HepG2 (cell line): ENCODE measurements around the gene PMPCB. TPM values are rescaled to one million over a fixed set of nuclear protein-coding genes. Genes with fewer than 3 reads are reported as not detected.

Source experiments
- ATAC-seq: fragments of 200-7000 bp; cut with Tn5 transposase; 3 replicates; pipeline ENCODE4 v1.9.1; 2020; ENCODE audit warnings: mild to moderate bottlenecking, moderate library complexity
- BruUV-seq: library from RNA; stranded (reverse); fragments of 400-500 nt; replicated peaks from 2 replicates; lab custom pipeline; 2021; lab: Mats Ljungman, UMichigan
- CTCF ChIA-PET: fragments of 300-600 bp; formaldehyde crosslinking; extraction: SDS; loops from one replicate; lab custom pipeline; 2021; ENCODE audit warnings: low total read pairs, inconsistent platforms, low intra/inter-chr PET ratio; lab: Yijun Ruan, JAX
- POLR2A ChIA-PET: fragments of 350-600 bp; sonication (Branson Sonifier 250); formaldehyde crosslinking; loops from one replicate; lab custom pipeline; 2020; ENCODE audit warnings: antibody characterized with exemption, inconsistent platforms; lab: Yijun Ruan, JAX
- DNase-seq: peaks from one replicate; pipeline ENCODE4 v3.0.0-alpha.2; 2015; ENCODE audit warnings: low spot score
- FAIRE-seq: peaks from 3 replicates; lab custom pipeline; 2011; peaks lifted over from hg19 to GRCh38; lab: Jason Lieb, UNC
- H2AFZ ChIP-seq: one replicate; pipeline ENCODE4 v1.6.1; 2011; ENCODE audit warnings: low read length, inconsistent platforms
- H3K27ac ChIP-seq: fragments of 300-600 bp; 3 replicates; pipeline ENCODE4 v1.8.0; 2011; ENCODE audit warnings: mixed run types, mild to moderate bottlenecking, mixed read lengths, low read length, inconsistent platforms; ENCODE audit not compliant: insufficient read depth; ENCODE audit errors: extremely low read length
- H3K27me3 ChIP-seq, 2 experiments: fragments of 200-600 bp in 1 of 2; 2 replicates in 1 of 2; 3 replicates in 1 of 2; pipeline versions ENCODE4 v1.6.0 to v1.8.0; 2011; ENCODE audit warnings: low read length in 2 of 2, mild to moderate bottlenecking in 2 of 2, moderate library complexity in 2 of 2, inconsistent platforms in 1 of 2; ENCODE audit not compliant: insufficient read depth in 2 of 2, control insufficient read depth in 1 of 2
- H3K36me3 ChIP-seq, 2 experiments: fragments of 200-600 bp in 1 of 2; replicated peaks in 1 of 2; 2 replicates in 1 of 2; 3 replicates in 1 of 2; pipeline versions ENCODE4 v1.5.1 to v1.8.0; 2011; ENCODE audit warnings: low read length in 2 of 2, inconsistent platforms in 1 of 2; ENCODE audit not compliant: insufficient read depth in 2 of 2, control insufficient read depth in 1 of 2
- H3K4me1 ChIP-seq: 2 replicates; pipeline ENCODE4 v1.5.1; 2012; ENCODE audit warnings: low read length, inconsistent platforms; ENCODE audit not compliant: insufficient read depth
- H3K4me2 ChIP-seq: 2 replicates; pipeline ENCODE4 v1.6.0; 2011; ENCODE audit warnings: low read depth, low read length, inconsistent platforms
- H3K4me3 ChIP-seq, 3 experiments: fragments of 200-600 bp in 1 of 3; sonication (generic), shearing (Covaris generic) in 1 of 3; replicated peaks in 1 of 3; 2 replicates each; pipeline ENCODE4 v1.5.1; 2011 to 2016; ENCODE audit warnings: low read length in 3 of 3, inconsistent platforms in 2 of 3, low read depth in 2 of 3, mild to moderate bottlenecking in 2 of 3, control low read depth in 1 of 3, mixed read lengths in 1 of 3; ENCODE audit not compliant: insufficient read depth in 1 of 3
- H3K79me2 ChIP-seq: one replicate; pipeline ENCODE4 v1.6.1; 2011; ENCODE audit warnings: low read length, inconsistent platforms; ENCODE audit not compliant: insufficient read depth
- H3K9ac ChIP-seq: 2 replicates; pipeline ENCODE4 v1.6.0; 2011; ENCODE audit warnings: mild to moderate bottlenecking, low read depth, low read length, inconsistent platforms; ENCODE audit not compliant: insufficient read depth
- H3K9me3 ChIP-seq: 2 replicates; pipeline ENCODE4 v1.5.1; 2012; ENCODE audit warnings: mild to moderate bottlenecking, low read length
- H4K20me1 ChIP-seq: 2 replicates; pipeline ENCODE4 v1.6.0; 2011; ENCODE audit warnings: inconsistent platforms, mild to moderate bottlenecking, low read length, moderate library complexity; ENCODE audit not compliant: insufficient read depth
- ARID2 ChIP-seq: sonication (generic); formaldehyde crosslinking; IDR thresholded peaks from 2 replicates; pipeline ENCODE4 v1.8.1; 2022; ENCODE audit warnings: mild to moderate bottlenecking, missing genetic modification reagents, borderline replicate concordance
- MAFK ChIP-seq, 2 experiments: IDR thresholded peaks in 1 of 2; conservative IDR thresholded peaks in 1 of 2; 2 replicates each; pipeline ENCODE4 v1.6.1; 2011; ENCODE audit warnings: improper control_type of control experiment in 2 of 2, low read length in 2 of 2
- ZNF367 ChIP-seq: sonication (generic); formaldehyde crosslinking; IDR thresholded peaks from 2 replicates; pipeline ENCODE4 v1.4.0; 2020; ENCODE audit warnings: missing genetic modification reagents, borderline replicate concordance
- ZNF557 ChIP-seq: sonication (generic); formaldehyde crosslinking; IDR thresholded peaks from 2 replicates; pipeline ENCODE4 v1.4.0; 2020; ENCODE audit warnings: missing genetic modification reagents
- WGBS: methylation state at CpG from one replicate; pipeline ENCODE4 v1.1.6; 2017; ENCODE audit warnings: low lambda C conversion rate; 5-methylcytosine and 5-hydroxymethylcytosine counted together
- in situ Hi-C: cut with HindIII; loops from 2 replicates; pipeline ENCODE4 v1.10.0; 2017; ENCODE audit warnings: low pct_unique_long_range_greater_than_20kb; ENCODE audit not compliant: extremely low pct_ligation_motif_present
- intact Hi-C: fragments of 100-400 bp; cut with micrococcal nuclease; formaldehyde crosslinking; loops from one replicate; pipeline ENCODE4 v1.10.0; 2022; ENCODE audit not compliant: unreplicated experiment
- polyA plus RNA-seq, 8 experiments: library from polyadenylated mRNA; depleted of rRNA in 3 of 8; stranded (reverse) in 7 of 8; unstranded in 1 of 8; fragments of >200 nt; fragmentation: Illumina TruSeq in 4 of 8; extraction: Trizol in 4 of 8; gene quantifications; 2 replicates each; pipeline versions ENCODE4 v1.2.1 to v1.2.3, GENCODE V29; 2011 to 2016; ENCODE audit warnings: low read depth in 4 of 8, missing spikeins in 1 of 8, mixed read lengths in 1 of 8; ENCODE audit not compliant: insufficient read depth in 1 of 8
- total RNA-seq, 5 experiments: library from RNA; depleted of rRNA; stranded (reverse); fragments of >200 nt; fragmentation: Illumina TruSeq; extraction: Trizol; gene quantifications; 2 replicates each; pipeline ENCODE4 v1.2.3, GENCODE V29; 2016; ENCODE audit warnings: low read depth in 1 of 5

Gene PMPCB
- total and polyA plus RNA-seq, 2 of the 13 experiments (the other 11 are each of a cell fraction or from before 2014, with no cell fraction given): 80.8 to 124 TPM

GRCh38 chr7:103338864-103339263 lies 41.6 kb downstream of the PMPCB start:
- Histone ChIP-seq H3K27ac (no peak overlapping the region), H3K4me2 (no peak overlapping the region), H3K79me2 (peaks cover 45% of the 10 kb centered on the region), H3K36me3 (peaks cover 8 to 53% of the 10 kb centered on the region in 2 experiments), H3K9ac (no peak overlapping the region), H3K9me3 (no peaks in the 10 kb centered on the region), H3K4me1 (peaks cover 28% of the 10 kb centered on the region), H3K27me3 (no peaks in the 10 kb centered on the region), H4K20me1 (0 out of 2 replicates have a peak, but pooled peaks cover 2% of the 10 kb centered on the region), H2AFZ (no peak overlapping the region), H3K4me3 (no peak overlapping the region)
- DNase-seq: no peak
- 100% methylated on average over 2 of the region's 2 CpGs for WGBS
- in situ Hi-C loops (no loop called here), intact Hi-C loops (no loop called here)
- BruUV-seq: no TSS peak
- CTCF ChIA-PET: no interaction called here
- POLR2A ChIA-PET: interaction anchor here (1.0 kb wide), 1 partner anchor 9 kb away, joined by 3 read pairs; the partner anchor contains the start of gene PSMC2
- FAIRE-seq: no peak
- TF ChIP-seq ZNF367 (CRISPR knock-in tag): no peak
- ATAC-seq: no peak

GRCh38 chr7:103341466-103341865 lies 44.2 kb downstream of the PMPCB start:
- H2AFZ ChIP-seq: no peak overlapping the region
- DNase-seq (no peak), ATAC-seq (no peak), FAIRE-seq (no peak)
- TF ChIP-seq ZNF557 (CRISPR knock-in tag): no peak
- peak; percentile 9 to 42; a peak in 2 of 4 replicates for TF ChIP-seq MAFK (conservative IDR thresholded peaks at IDR 0.05 in 1 of 2, IDR thresholded peaks at IDR 0.05 in 1 of 2; ENCODE audit: low read length in 2 of 2)
- TF ChIP-seq ARID2 (CRISPR knock-in tag): no peak
- no peaks in the 10 kb centered on the region; a peak in 1 of 5 replicates for H3K27me3 ChIP-seq
- H3K9ac ChIP-seq: peak overlapping the region; percentile 38; the same call in 1 of the 2 replicates
- no TSS peak for BruUV-seq
- CTCF ChIA-PET: no interaction called here
- POLR2A ChIA-PET: no interaction called here
- peaks cover 53% of the 10 kb centered on the region for H3K79me2 ChIP-seq
- no peaks in the 10 kb centered on the region for H4K20me1 ChIP-seq
- H3K4me2 ChIP-seq: 0 out of 2 replicates have a peak overlapping the region, but pooled peaks have one; percentile 13
- peaks cover 5 to 42% of the 10 kb centered on the region in 2 experiments for H3K36me3 ChIP-seq
- 96% methylated on average over 2 of the region's 2 CpGs for WGBS
- no peak overlapping the region for H3K4me3 ChIP-seq
- peaks cover 33% of the 10 kb centered on the region for H3K4me1 ChIP-seq
- intact Hi-C loops: loop anchor here (5.0 kb wide), 2 partner anchors 44 to 46 kb away; partner anchors contain the start of gene PMPCB
- in situ Hi-C loops: loop anchor here (10.0 kb wide), 1 partner anchor 63 kb away; no protein-coding TSS in a partner anchor
- H3K9me3 ChIP-seq: no peaks in the 10 kb centered on the region
- no peak overlapping the region for H3K27ac ChIP-seq
